Panc1 (cell line): ENCODE data around the gene NKAIN4.

Experiments used
- POLR2AphosphoS5 ChIP-seq: IDR thresholded peaks from 2 replicates; pipeline ENCODE4 v1.6.1; 2012; ENCODE audit warnings: mild to moderate bottlenecking, low read depth, low read length, moderate library complexity
- SIN3A ChIP-seq: IDR thresholded peaks from 2 replicates; pipeline ENCODE4 v1.6.1; 2012; ENCODE audit warnings: low read depth, mild to moderate bottlenecking, low read length, moderate library complexity, borderline replicate concordance; ENCODE audit not compliant: insufficient read depth
- TF ChIP-seq, protein P1 (sequence below): fragments of 450-650 bp; IDR thresholded peaks from 2 replicates; pipeline ENCODE4 v1.5.1; 2017; ENCODE audit warnings: mild to moderate bottlenecking

DNA sequence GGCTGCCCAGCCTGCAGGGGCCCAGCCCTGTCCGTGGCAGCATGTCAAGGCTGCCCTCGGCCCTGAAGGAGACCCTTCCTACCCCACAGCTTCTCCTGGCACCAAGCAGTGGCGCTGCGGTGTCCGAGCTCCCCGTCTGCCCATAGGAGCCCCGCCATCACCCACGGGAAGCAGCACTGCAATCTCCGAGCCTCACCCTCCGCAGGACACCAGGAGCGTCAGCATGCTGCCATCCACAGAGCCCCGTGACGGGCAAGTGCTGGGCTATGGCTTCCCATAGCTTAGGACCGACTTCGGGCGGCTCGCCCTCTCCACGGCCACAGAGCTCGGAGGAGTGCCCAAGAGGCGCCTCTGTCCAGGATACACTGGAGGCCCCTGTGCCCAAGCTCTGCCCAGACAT lies 63.4 kb downstream of the NKAIN4 start:
- TF ChIP-seq, protein P1, sequence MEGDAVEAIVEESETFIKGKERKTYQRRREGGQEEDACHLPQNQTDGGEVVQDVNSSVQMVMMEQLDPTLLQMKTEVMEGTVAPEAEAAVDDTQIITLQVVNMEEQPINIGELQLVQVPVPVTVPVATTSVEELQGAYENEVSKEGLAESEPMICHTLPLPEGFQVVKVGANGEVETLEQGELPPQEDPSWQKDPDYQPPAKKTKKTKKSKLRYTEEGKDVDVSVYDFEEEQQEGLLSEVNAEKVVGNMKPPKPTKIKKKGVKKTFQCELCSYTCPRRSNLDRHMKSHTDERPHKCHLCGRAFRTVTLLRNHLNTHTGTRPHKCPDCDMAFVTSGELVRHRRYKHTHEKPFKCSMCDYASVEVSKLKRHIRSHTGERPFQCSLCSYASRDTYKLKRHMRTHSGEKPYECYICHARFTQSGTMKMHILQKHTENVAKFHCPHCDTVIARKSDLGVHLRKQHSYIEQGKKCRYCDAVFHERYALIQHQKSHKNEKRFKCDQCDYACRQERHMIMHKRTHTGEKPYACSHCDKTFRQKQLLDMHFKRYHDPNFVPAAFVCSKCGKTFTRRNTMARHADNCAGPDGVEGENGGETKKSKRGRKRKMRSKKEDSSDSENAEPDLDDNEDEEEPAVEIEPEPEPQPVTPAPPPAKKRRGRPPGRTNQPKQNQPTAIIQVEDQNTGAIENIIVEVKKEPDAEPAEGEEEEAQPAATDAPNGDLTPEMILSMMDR = no peak
- TF ChIP-seq POLR2AphosphoS5 (no peak), SIN3A (no peak)
